Measurements from ENCODE around the gene RIIAD1. TPM values are rescaled to one million over a fixed set of nuclear protein-coding genes. Genes with fewer than 3 reads are reported as not detected.

RIIAD1 gene
- total RNA-seq, 1 donor = not detected

- no peaks in the 10 kb centered on the region for H3K79me2 ChIP-seq (ENCODE audit: insufficient read depth, low read length)
- peak; percentile 60 for DNase-seq (ENCODE audit: insufficient read length, low spot score, missing footprints)
- H3K27me3 ChIP-seq (ENCODE audit: insufficient read depth, low read length) = peaks cover 64% of the 10 kb centered on the region
- no peaks in the 10 kb centered on the region for H4K20me1 ChIP-seq (ENCODE audit: insufficient read depth, low read length)
- peaks cover 15% of the 10 kb centered on the region for H3K4me1 ChIP-seq (ENCODE audit: insufficient read depth, low read length)
- H2AFZ ChIP-seq (ENCODE audit: low read length) = no peak within 1 kb of the TSS
- no peak within 1 kb of the TSS for H3K4me2 ChIP-seq (ENCODE audit: insufficient read depth, low read length)
- H3K9me3 ChIP-seq (ENCODE audit: low read depth, low read length) = no peaks in the 10 kb centered on the region
- H3K27ac ChIP-seq (ENCODE audit: low read depth, low read length) = no peak within 1 kb of the TSS
- TF ChIP-seq CTCF (IDR thresholded peaks at IDR 0.05; ENCODE audit: extremely low read depth, low read depth, low read length) = no peak
- H3K4me3 ChIP-seq (ENCODE audit: insufficient read depth, low read length) = no peak within 1 kb of the TSS
- H3K36me3 ChIP-seq (ENCODE audit: insufficient read depth, low read length) = no peaks in the 10 kb centered on the region
These were observed 4.3 kb upstream of the RIIAD1 start, which contains the start of gene CELF3 for GRCh38 chr1:151716771-151717631. Gene CELF3 (minus strand): TSS chr1:151716803. CDS start chr1:151716020, 783 bp downstream.

- H3K9me3 ChIP-seq (ENCODE audit: low read depth, low read length) = no peaks in the 10 kb centered on the region
- peaks cover 15% of the 10 kb centered on the region for H3K4me1 ChIP-seq (ENCODE audit: insufficient read depth, low read length)
- H3K79me2 ChIP-seq (ENCODE audit: insufficient read depth, low read length) = no peaks in the 10 kb centered on the region
- peaks cover 73% of the 10 kb centered on the region for H3K27me3 ChIP-seq (ENCODE audit: insufficient read depth, low read length)
- no peak overlapping the region for H2AFZ ChIP-seq (ENCODE audit: low read length)
- TF ChIP-seq CTCF (IDR thresholded peaks at IDR 0.05; ENCODE audit: extremely low read depth, low read depth, low read length) = no peak
- no peak overlapping the region for H3K4me2 ChIP-seq (ENCODE audit: insufficient read depth, low read length)
- H3K27ac ChIP-seq (ENCODE audit: low read depth, low read length) = no peak overlapping the region
- no peaks in the 10 kb centered on the region for H4K20me1 ChIP-seq (ENCODE audit: insufficient read depth, low read length)
- H3K4me3 ChIP-seq (ENCODE audit: insufficient read depth, low read length) = no peak overlapping the region
- peak; percentile 81 for DNase-seq (ENCODE audit: insufficient read length, low spot score, missing footprints)
- H3K36me3 ChIP-seq (ENCODE audit: insufficient read depth, low read length) = no peaks in the 10 kb centered on the region
These were observed 3.3 kb upstream of the RIIAD1 start for GRCh38 chr1:151718011-151718431.

GRCh38 chr1:151718666-151719065 lies 2.7 kb upstream of the RIIAD1 start:
- TF ChIP-seq CTCF (IDR thresholded peaks at IDR 0.05; ENCODE audit: extremely low read depth, low read depth, low read length) = no peak
- H3K27ac ChIP-seq (ENCODE audit: low read depth, low read length) = no peak overlapping the region
- no peak for DNase-seq (ENCODE audit: insufficient read length, low spot score, missing footprints)
- H3K36me3 ChIP-seq (ENCODE audit: insufficient read depth, low read length) = no peaks in the 10 kb centered on the region
- H3K4me1 ChIP-seq (ENCODE audit: insufficient read depth, low read length) = peaks cover 15% of the 10 kb centered on the region
- H4K20me1 ChIP-seq (ENCODE audit: insufficient read depth, low read length) = no peaks in the 10 kb centered on the region
- H3K4me2 ChIP-seq (ENCODE audit: insufficient read depth, low read length) = no peak overlapping the region
- no peaks in the 10 kb centered on the region for H3K9me3 ChIP-seq (ENCODE audit: low read depth, low read length)
- H3K27me3 ChIP-seq (ENCODE audit: insufficient read depth, low read length) = peaks cover 71% of the 10 kb centered on the region
- H3K79me2 ChIP-seq (ENCODE audit: insufficient read depth, low read length) = no peaks in the 10 kb centered on the region
- no peak overlapping the region for H2AFZ ChIP-seq (ENCODE audit: low read length)
- H3K4me3 ChIP-seq (ENCODE audit: insufficient read depth, low read length) = no peak overlapping the region

- Histone ChIP-seq H3K79me2 (ENCODE audit: insufficient read depth, low read length) (no peaks in the 10 kb centered on the region), H3K36me3 (ENCODE audit: insufficient read depth, low read length) (no peaks in the 10 kb centered on the region), H4K20me1 (ENCODE audit: insufficient read depth, low read length) (no peaks in the 10 kb centered on the region), H3K4me3 (ENCODE audit: insufficient read depth, low read length) (peak overlapping the region; percentile 72), H3K4me1 (ENCODE audit: insufficient read depth, low read length) (peaks cover 15% of the 10 kb centered on the region), H3K9me3 (ENCODE audit: low read depth, low read length) (no peaks in the 10 kb centered on the region), H3K27ac (ENCODE audit: low read depth, low read length) (no peak overlapping the region), H2AFZ (ENCODE audit: low read length) (peak overlapping the region; percentile 97), H3K27me3 (ENCODE audit: insufficient read depth, low read length) (peaks cover 66% of the 10 kb centered on the region), H3K4me2 (ENCODE audit: insufficient read depth, low read length) (peak overlapping the region; percentile 99)
- no peak for TF ChIP-seq CTCF (IDR thresholded peaks at IDR 0.05; ENCODE audit: extremely low read depth, low read depth, low read length)
- no peak for DNase-seq (ENCODE audit: insufficient read length, low spot score, missing footprints)
These were observed 1.2 kb upstream of the RIIAD1 start for GRCh38 chr1:151720125-151720524.

Measured in osteoblast (primary cell).